HepG2 (cell line): ENCODE measurements around the gene TBC1D16. TPM values are rescaled to one million over a fixed set of nuclear protein-coding genes. Genes with fewer than 3 reads are reported as not detected.

Experiments used
- DNMT1 ChIP-seq: sonication (generic); formaldehyde crosslinking; IDR thresholded peaks from 2 replicates; pipeline ENCODE4 v1.5.1; 2020; ENCODE audit warnings: mild to moderate bottlenecking, missing genetic modification reagents
- HMG20A ChIP-seq: IDR thresholded peaks from 2 replicates; pipeline ENCODE4 v1.6.1; 2016; ENCODE audit warnings: borderline replicate concordance
- KAT2B ChIP-seq: fragments of 150-350 bp; IDR thresholded peaks from 2 replicates; pipeline ENCODE4 v1.6.1; 2014; ENCODE audit warnings: low read depth, low read length, borderline replicate concordance
- MBD4 ChIP-seq: IDR thresholded peaks from 2 replicates; pipeline ENCODE4 v1.6.1; 2012; ENCODE audit warnings: low read length, inconsistent platforms, borderline replicate concordance
- MEIS2 ChIP-seq: sonication (generic); formaldehyde crosslinking; IDR thresholded peaks from 2 replicates; pipeline ENCODE4 v1.9.0; 2021; ENCODE audit warnings: mild to moderate bottlenecking, missing genetic modification reagents
- MTF1 ChIP-seq: sonication (generic); formaldehyde crosslinking; IDR thresholded peaks from 2 replicates; pipeline ENCODE4 v1.5.0; 2020; ENCODE audit warnings: missing genetic modification reagents
- NAIF1 ChIP-seq: sonication (generic); formaldehyde crosslinking; IDR thresholded peaks from 2 replicates; pipeline ENCODE4 v1.5.0; 2020; ENCODE audit warnings: mild to moderate bottlenecking, missing genetic modification reagents, borderline replicate concordance
- NR2F2 ChIP-seq: IDR thresholded peaks from 2 replicates; pipeline ENCODE4 v1.6.1; 2012; ENCODE audit warnings: low read depth, inconsistent platforms, borderline replicate concordance
- SMAD3 ChIP-seq: sonication (generic); formaldehyde crosslinking; IDR thresholded peaks from 2 replicates; pipeline ENCODE4 v1.4.0; 2020; ENCODE audit warnings: missing genetic modification reagents
- SRSF4 ChIP-seq: fragments of 200-400 bp; formaldehyde crosslinking; IDR thresholded peaks from one replicate; pipeline ENCODE4 v1.6.1; 2018; ENCODE audit warnings: mild to moderate bottlenecking, low read depth, low read length, moderate library complexity; ENCODE audit not compliant: poor library complexity, severe bottlenecking
- ZKSCAN8 ChIP-seq: IDR thresholded peaks from 2 replicates; pipeline ENCODE4 v1.6.1; 2016; ENCODE audit warnings: borderline replicate concordance, missing genetic modification reagents, missing compliant biosample characterization
- ZNF232 ChIP-seq: sonication (generic); formaldehyde crosslinking; IDR thresholded peaks from 2 replicates; pipeline ENCODE4 v1.4.0; 2020; ENCODE audit warnings: missing genetic modification reagents, borderline replicate concordance
- ZNF256 ChIP-seq: sonication (generic); formaldehyde crosslinking; conservative IDR thresholded peaks from 2 replicates; pipeline ENCODE4 v1.4.0; 2020; ENCODE audit warnings: missing genetic modification reagents
- ZNF367 ChIP-seq: sonication (generic); formaldehyde crosslinking; IDR thresholded peaks from 2 replicates; pipeline ENCODE4 v1.4.0; 2020; ENCODE audit warnings: missing genetic modification reagents, borderline replicate concordance
- ZNF382 ChIP-seq: sonication (generic); formaldehyde crosslinking; IDR thresholded peaks from 2 replicates; pipeline ENCODE4 v1.5.0; 2020; ENCODE audit warnings: missing genetic modification reagents, mild to moderate bottlenecking, borderline replicate concordance
- ZNF460 ChIP-seq: sonication (generic); formaldehyde crosslinking; IDR thresholded peaks from 2 replicates; pipeline ENCODE4 v1.5.1; 2020; ENCODE audit warnings: missing genetic modification reagents, mild to moderate bottlenecking, borderline replicate concordance
- ZNF660 ChIP-seq: sonication (generic); formaldehyde crosslinking; IDR thresholded peaks from 2 replicates; pipeline ENCODE4 v1.5.1; 2020; ENCODE audit warnings: mild to moderate bottlenecking, low read depth, missing genetic modification reagents, borderline replicate concordance
- polyA plus RNA-seq, 8 experiments: library from polyadenylated mRNA; depleted of rRNA in 3 of 8; stranded (reverse) in 7 of 8; unstranded in 1 of 8; fragments of >200 nt; fragmentation: Illumina TruSeq in 4 of 8; extraction: Trizol in 4 of 8; gene quantifications; 2 replicates each; pipeline versions ENCODE4 v1.2.1 to v1.2.3, GENCODE V29; 2011 to 2016; ENCODE audit warnings: low read depth in 4 of 8, missing spikeins in 1 of 8, mixed read lengths in 1 of 8; ENCODE audit not compliant: insufficient read depth in 1 of 8
- total RNA-seq, 5 experiments: library from RNA; depleted of rRNA; stranded (reverse); fragments of >200 nt; fragmentation: Illumina TruSeq; extraction: Trizol; gene quantifications; 2 replicates each; pipeline ENCODE4 v1.2.3, GENCODE V29; 2016; ENCODE audit warnings: low read depth in 1 of 5
- TF ChIP-seq, protein P1 (sequence below): sonication (generic); formaldehyde crosslinking; IDR thresholded peaks from 2 replicates; pipeline ENCODE4 v1.9.0; 2022; ENCODE audit warnings: missing genetic modification reagents, mild to moderate bottlenecking, borderline replicate concordance
- TF ChIP-seq, protein P2 (sequence below): sonication (generic); formaldehyde crosslinking; conservative IDR thresholded peaks from 2 replicates; pipeline ENCODE4 v1.4.0; 2020; ENCODE audit warnings: missing genetic modification reagents
- TF ChIP-seq, protein P3 (sequence below): IDR thresholded peaks from 2 replicates; pipeline ENCODE4 v1.6.1; 2012; ENCODE audit warnings: inconsistent platforms
- TF ChIP-seq, protein P4 (sequence below): sonication (generic); formaldehyde crosslinking; IDR thresholded peaks from 2 replicates; pipeline ENCODE4 v1.5.0; 2020; ENCODE audit warnings: missing genetic modification reagents
- TF ChIP-seq, protein P5 (sequence below): sonication (generic); formaldehyde crosslinking; IDR thresholded peaks from 2 replicates; pipeline ENCODE4 v1.5.1; 2020; ENCODE audit warnings: mild to moderate bottlenecking, missing genetic modification reagents

The TBC1D16 gene
- total and polyA plus RNA-seq, 2 of the 13 experiments (the other 11 are each of a cell fraction or from before 2014, with no cell fraction given), result 14.9 to 24.9 TPM

DNA sequence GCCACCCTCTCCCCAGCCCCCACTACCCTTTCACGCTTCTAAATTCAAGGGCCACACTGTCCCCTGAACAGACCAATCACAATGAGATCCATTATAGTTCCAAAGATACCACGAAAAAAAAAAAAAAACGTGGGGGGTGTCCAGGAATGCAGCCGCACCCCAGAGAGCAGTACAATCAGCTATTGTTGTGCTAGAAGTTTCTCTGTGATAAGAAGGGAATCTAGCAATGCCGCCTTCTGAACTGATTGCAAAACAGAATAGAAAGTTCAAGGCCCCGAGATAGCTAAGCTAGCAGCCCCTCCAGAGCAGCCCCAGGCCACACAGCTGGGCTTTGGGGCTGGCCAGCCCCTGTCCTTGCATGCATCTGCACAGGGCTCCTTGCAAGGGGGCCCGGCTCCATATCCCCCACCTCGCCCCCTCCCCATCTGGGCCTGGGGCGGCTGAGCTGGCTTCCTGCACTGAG lies 109.5 kb downstream of the TBC1D16 start (continued):
- TF ChIP-seq NR2F2 (peak; percentile 88), ZNF256 (no peak), SRSF4 (no peak), ZNF232 (CRISPR knock-in tag) (no peak; the same call in 1 of the 2 replicates), MBD4 (no peak), MTF1 (CRISPR knock-in tag) (no peak), DNMT1 (CRISPR knock-in tag) (no peak), ZNF382 (no peak), ZNF460 (CRISPR knock-in tag) (no peak; the same call in 1 of the 2 replicates), KAT2B (no peak), HMG20A (CRISPR knock-in tag) (peak; percentile 81; the same call in 1 of the 2 replicates), ZNF367 (CRISPR knock-in tag) (no peak), ZNF660 (CRISPR knock-in tag) (no peak), ZKSCAN8 (no peak), SMAD3 (CRISPR knock-in tag) (no peak; the same call in 1 of the 2 replicates), NAIF1 (no peak), MEIS2 (CRISPR knock-in tag) (no peak)
- TF ChIP-seq, protein P1, sequence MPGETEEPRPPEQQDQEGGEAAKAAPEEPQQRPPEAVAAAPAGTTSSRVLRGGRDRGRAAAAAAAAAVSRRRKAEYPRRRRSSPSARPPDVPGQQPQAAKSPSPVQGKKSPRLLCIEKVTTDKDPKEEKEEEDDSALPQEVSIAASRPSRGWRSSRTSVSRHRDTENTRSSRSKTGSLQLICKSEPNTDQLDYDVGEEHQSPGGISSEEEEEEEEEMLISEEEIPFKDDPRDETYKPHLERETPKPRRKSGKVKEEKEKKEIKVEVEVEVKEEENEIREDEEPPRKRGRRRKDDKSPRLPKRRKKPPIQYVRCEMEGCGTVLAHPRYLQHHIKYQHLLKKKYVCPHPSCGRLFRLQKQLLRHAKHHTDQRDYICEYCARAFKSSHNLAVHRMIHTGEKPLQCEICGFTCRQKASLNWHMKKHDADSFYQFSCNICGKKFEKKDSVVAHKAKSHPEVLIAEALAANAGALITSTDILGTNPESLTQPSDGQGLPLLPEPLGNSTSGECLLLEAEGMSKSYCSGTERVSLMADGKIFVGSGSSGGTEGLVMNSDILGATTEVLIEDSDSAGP (CRISPR knock-in tag), result no peak
- TF ChIP-seq, protein P2, sequence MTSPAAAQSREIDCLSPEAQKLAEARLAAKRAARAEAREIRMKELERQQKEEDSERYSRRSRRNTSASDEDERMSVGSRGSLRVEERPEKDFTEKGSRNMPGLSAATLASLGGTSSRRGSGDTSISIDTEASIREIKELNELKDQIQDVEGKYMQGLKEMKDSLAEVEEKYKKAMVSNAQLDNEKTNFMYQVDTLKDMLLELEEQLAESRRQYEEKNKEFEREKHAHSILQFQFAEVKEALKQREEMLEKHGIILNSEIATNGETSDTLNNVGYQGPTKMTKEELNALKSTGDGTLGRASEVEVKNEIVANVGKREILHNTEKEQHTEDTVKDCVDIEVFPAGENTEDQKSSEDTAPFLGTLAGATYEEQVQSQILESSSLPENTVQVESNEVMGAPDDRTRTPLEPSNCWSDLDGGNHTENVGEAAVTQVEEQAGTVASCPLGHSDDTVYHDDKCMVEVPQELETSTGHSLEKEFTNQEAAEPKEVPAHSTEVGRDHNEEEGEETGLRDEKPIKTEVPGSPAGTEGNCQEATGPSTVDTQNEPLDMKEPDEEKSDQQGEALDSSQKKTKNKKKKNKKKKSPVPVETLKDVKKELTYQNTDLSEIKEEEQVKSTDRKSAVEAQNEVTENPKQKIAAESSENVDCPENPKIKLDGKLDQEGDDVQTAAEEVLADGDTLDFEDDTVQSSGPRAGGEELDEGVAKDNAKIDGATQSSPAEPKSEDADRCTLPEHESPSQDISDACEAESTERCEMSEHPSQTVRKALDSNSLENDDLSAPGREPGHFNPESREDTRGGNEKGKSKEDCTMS, result no peak
- TF ChIP-seq, protein P3, sequence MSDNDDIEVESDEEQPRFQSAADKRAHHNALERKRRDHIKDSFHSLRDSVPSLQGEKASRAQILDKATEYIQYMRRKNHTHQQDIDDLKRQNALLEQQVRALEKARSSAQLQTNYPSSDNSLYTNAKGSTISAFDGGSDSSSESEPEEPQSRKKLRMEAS, result no peak
- TF ChIP-seq, protein P4, sequence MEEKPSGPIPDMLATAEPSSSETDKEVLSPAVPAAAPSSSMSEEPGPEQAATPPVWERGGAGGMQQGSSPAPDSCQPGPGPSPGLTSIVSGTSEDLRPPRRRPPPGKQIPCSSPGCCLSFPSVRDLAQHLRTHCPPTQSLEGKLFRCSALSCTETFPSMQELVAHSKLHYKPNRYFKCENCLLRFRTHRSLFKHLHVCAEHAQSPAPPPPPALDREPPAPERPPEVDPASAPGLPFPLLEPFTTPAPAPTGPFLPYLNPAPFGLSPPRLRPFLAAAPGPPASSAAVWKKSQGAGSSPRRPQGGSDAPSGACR, result no peak
- TF ChIP-seq, protein P5, sequence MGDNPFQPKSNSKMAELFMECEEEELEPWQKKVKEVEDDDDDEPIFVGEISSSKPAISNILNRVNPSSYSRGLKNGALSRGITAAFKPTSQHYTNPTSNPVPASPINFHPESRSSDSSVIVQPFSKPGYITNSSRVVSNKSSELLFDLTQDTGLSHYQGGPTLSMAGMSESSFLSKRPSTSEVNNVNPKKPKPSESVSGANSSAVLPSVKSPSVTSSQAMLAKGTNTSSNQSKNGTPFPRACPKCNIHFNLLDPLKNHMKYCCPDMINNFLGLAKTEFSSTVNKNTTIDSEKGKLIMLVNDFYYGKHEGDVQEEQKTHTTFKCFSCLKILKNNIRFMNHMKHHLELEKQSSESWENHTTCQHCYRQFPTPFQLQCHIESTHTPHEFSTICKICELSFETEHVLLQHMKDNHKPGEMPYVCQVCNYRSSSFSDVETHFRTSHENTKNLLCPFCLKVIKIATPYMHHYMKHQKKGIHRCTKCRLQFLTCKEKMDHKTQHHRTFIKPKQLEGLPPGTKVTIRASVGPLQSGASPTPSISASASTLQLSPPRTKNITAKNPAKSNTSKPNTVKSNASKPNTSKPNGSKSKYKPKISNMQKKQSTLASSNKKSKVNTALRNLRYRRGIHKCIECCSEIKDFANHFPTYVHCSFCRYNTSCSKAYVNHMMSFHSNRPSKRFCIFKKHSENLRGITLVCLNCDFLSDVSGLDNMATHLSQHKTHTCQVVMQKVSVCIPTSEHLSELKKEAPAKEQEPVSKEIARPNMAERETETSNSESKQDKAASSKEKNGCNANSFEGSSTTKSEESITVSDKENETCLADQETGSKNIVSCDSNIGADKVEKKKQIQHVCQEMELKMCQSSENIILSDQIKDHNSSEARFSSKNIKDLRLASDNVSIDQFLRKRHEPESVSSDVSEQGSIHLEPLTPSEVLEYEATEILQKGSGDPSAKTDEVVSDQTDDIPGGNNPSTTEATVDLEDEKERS, result no peak
